ENCODE data around the gene ARID5B.

ARID5B gene

DNA sequence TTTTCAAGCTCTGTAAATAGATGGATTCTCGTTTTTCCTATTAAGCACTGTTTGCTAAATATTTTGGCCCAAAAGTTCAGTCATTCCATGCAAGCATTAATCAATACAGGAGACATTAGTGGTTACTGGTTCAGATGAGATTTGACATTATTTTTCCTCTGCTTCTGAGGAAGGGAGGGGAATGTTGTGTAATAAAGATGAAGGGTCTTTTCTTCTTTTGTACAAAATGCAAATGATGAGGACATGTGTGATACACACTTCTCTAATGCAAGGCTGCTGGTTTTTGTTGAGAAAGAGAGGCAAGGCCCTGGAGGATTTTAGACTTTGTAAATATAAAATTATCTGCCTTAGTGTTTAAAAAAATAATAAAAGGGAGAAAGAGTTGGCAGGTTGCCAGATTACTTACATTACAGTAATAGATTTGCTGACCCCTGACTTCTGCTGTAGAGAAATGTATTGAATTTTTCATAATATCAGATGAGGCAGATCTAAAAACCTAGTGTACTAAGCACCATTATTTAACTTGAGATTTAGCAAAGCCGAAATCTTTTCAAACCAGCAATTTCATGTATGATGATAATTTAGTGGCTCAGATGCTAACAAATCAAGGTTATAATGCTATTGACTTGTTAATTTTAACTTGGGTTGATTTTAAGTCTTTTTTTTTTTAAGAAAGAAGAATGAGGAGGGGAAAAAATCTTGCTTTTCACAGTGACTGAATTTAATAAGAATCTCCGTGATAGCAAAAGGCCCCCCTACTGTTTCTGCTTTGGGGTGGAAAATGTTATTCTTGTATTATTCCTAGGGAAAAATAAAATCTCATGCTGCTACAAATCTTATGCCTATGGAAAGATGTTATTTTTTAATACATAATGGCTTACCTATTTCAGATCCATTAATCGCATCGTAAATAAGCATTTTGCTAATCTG is 180.1 kb downstream of the ARID5B start:
- no peak for DNase-seq

DNA sequence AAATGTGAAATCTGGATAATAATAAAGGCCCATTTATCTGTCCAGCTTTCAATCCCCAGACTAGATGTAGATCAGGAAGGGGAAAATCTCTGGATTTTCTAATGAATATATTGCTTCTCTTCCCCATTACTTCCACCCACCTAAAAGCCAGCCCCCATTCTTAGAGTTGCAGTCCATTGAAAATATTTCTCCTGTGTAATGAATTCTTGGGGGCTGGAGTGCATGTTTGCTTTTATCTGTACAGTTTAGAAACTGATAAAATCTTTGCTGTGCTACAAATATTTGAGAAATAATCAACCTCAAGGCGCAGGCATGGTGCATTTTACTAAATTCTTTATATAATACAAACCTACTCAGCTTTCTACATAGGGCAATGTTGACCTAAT is 180.8 kb downstream of the ARID5B start:
- no peak for DNase-seq

DNA sequence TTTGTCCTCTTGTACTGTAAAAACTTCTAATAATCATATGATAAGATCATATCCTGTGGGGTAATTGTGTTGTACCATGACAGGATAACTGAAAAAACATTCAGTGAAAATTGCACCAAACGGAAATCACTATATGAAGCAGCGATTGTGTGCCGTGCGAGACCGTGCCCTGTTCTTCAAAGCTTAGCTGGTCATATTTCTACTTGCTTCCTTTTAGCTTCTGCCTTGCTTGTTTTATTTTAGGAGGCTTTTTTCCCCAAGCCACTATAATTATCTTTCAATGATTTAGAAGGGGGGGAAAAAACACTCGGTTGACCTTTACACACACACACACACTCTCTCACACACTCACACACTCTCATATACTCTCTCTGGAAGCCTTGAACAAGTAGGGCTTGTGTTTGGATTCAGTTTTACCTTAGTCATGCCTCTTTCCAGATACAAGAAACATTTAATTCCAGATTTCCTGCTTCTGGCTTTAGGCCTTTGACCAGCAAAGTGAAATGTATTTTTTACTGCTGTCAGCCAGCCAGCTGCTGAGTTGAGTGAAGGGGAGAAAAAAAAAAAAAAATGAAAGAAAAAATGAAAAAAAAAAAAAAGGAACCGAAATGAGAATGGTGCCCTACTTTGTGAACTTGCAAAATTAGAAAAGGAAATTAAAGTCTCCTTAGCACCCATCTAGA is 181.4 kb downstream of the ARID5B start:
- peak; percentile 39 to 43 for DNase-seq

DNA sequence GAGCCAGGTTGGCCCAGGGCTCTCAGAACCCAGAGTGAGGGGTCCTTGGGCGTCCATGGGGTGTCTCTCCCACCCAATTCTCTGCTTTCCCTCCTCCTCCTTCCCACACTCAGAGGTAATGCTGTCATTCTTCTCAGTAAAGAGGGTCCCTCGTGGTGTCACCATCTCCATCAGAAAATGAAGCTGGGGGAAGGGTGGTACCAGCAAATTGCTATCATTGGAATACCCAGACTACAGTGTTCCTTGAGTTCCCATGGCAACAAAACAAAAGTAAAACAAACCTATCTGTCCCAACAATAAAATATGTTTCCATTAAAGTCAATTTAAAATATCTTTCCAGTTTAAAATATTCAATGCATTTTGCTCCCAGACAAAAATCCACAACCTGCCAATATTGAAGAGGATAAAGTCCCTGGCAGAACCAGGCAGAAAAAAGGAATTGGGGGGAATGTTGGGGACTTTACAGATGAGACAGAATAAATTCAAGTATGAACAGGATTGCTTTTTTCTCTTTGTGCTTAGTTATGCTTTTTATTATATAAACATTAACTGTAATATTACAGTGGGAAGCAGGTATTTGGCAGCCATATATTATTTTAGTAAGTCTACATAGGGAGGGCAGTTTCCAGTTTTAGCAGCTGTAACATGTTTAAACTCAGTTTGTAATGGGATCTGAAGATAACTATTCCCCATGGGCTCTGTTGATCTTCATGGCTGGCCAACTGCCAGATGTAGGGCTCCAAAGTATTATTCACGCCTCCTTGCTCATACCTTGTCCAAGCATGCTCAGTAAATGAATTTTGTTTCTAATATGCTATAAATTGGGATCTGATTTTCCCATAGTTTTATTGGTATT is 182.1 kb downstream of the ARID5B start:
- DNase-seq: no peak

DNA sequence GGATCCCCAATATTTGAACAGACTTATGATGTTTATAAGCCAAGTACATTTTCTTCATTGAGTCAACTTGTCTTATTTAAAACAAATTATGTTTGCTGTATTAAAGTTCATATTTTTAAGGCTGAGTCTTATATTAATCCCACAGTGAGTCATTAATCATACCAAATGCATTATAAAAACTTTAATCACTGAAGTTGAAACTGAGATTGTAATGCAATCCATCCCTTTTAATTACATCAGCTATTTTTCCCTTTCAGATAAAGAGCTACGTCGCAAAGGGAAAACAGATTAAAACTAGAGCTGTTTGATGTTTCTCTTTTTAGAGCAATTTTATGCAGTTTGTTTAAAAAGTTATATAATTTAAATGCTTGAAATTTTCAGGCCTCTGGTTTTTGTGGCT is 183.0 kb downstream of the ARID5B start:
- DNase-seq: no peak

DNA sequence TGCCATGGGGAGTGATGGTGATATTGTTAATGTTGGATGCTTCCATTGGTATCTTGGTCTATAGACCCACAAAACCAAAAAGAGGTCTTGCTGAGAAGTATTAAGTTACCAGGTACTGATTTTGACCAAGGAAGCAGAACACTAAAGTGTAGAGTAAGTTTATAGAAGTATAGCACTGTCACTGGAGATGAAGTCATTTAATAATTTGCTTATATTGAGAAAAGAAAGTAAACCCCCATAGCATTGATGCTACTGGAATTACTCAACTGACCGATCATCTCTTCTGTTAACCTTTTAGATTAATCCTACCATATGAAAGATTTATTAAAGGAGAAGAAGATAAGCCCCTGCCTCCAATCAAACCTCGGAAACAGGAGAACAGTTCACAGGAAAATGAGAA is 183.9 kb downstream of the ARID5B start:
- DNase-seq: no peak

DNA sequence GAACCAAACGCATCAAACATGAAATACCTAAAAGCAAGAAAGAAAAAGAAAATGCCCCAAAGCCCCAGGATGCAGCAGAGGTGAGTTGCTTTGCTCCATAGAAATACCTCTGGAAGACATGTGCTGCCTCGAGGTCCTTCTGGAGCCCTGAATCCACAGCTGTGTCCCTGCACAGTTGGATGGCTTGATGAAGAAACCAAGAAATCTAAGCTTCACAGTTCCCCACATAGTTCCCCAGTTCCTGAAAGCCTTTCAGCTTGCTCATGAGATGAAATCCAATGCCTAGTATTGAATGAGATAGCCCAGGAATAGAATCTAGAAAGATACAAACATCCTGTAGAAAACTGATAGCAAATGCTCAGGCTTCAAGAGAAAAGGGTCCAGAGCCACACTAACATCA is 184.3 kb downstream of the ARID5B start:
- DNase-seq: no peak

DNA sequence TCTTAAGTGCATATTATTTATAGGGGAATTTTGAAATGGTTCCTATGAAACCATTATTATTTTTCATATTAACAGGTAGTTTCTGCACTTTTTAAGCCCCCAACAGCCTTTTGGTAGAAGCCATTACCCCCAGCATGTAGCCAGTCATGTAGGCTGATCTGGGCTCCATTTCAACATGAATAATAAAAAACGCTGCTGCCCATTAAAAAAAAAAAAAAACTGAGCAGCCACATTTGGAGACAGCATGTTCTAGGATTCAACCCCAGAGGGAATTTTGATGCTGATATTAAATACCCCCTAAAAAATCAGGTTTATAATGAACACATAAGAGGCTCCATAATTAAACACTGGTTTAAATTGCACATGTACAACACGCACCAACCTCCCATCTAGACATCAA is 185.8 kb downstream of the ARID5B start:
- DNase-seq: no peak

DNA sequence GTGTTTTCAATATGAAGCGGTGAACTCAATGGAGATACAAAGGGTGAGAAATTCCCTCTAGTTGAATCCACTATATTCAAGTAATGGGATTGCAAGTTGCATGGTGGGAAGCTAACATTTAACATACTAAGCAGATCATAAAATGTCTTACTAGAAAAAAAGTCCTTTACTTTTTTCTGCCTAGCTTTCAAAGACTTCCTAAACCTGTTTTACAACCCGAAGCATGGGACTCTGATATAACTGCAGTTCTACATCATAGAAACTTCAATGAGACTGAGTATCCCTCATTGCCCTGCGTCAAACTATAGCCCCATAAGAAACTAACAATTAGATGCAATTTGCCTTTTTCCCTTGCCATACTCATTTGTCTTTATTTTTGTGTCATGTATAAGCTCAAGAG is 187.3 kb downstream of the ARID5B start:
- no peak for DNase-seq

DNA sequence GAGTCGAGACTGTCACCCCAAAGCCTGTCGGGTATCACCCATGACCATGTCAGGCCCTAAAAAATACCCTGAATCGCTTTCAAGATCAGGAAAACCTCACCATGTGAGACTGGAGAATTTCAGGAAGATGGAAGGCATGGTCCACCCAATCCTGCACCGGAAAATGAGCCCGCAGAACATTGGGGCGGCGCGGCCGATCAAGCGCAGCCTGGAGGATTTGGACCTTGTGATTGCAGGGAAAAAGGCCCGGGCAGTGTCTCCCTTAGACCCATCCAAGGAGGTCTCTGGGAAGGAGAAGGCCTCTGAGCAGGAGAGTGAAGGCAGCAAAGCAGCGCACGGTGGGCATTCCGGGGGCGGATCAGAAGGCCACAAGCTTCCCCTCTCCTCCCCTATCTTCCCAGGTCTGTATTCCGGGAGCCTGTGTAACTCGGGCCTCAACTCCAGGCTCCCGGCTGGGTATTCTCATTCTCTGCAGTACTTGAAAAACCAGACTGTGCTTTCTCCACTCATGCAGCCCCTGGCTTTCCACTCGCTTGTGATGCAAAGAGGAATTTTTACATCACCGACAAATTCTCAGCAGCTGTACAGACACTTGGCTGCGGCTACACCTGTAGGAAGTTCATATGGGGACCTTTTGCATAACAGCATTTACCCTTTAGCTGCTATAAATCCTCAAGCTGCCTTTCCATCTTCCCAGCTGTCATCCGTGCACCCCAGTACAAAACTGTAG is 191.0 kb downstream of the ARID5B start:
- no peak for DNase-seq

DNA sequence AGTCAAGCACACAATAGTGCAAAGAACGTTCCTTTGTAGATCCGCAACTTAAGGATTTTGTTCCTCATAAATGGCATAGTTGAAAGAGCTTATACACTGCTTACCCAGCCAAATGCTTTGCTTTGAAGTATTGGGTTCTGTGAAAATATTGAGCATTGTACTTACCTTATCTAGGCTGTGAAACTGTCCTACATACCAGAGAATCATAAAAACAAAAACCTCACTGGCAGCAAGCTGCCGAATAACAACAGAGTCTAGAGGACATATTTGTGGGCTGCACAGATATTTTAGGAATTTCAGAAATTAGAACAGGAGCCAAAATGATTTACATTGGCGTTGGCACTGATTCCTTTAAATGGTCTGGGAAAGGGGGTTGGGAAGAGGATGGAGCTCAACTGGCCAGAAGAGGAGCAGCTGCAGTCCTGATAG is 192.4 kb downstream of the ARID5B start:
- DNase-seq: no peak

DNA sequence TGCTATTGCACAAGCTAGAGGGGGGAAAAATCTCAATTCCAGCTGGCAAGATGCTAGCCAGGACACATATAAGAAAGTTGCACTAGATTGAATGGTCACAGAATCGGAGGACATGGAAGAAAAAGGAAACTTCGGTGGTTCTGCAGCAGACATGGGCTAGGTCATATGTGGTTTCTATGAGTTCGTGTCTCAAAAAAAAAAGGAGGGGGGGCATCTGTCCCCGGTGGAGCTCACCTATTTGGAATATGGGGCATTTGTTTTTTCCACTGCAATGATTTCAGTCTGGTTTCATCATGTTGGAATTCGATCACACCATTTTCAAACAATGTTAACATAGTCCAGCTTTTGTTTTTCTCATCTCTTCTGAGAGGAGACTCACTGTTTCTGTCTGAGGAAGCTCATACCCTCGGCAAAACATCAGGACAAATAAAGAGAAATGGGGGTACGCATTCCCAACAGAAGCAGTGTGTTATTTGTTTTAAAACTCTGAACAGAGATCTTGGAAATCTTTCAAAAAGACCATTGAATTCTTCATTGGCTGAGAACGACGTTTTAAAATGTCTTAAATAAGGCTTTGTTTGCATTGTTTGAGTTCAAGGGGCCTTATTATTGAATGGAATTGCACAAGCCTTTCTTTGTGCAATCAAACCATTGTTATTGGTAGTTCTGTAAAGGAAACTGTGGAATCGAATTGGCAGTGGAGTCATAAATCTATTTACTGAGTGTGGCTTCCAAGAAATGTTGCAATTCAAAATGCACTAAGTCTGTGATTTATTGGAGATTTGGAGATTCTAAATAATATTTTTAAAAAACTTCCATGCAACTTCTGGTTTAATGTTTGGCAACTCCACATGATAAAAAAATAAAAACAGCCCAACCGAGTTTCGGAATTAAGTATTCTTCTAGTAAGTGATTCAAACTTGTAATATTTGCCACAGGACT is 194.0 kb downstream of the ARID5B start:
- DNase-seq: no peak

DNA sequence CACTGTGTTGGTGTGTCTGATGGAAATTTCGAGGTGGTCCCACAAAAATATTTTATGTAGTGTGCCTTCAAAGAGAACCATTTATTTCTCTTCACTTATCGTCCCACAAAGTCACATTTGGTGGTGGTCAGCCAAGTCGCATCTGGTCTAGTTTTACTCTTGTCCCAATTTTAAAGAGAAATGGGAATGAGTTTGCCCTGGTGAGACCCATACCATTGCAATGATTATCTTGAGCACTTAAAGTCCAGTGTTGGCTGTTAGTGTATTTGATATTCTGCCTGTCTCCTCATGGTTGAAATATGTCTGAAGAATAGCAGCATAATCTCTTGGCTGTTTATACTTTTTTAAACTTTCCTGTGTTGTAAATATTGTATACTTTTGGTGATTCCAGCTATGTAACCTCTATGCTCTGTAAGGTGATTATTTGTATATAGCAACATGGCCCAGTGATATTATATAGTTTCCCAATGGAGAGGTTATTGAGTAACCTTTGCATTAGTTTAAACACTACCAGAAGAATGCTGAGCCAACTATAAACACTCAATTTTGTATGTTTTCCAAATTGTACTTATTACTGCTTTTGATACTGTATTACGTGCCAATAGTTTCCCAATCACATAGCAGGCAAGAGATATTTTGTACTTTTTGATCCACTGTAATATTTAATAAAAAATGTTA is 194.9 kb downstream of the ARID5B start:
- no peak for DNase-seq

DNA sequence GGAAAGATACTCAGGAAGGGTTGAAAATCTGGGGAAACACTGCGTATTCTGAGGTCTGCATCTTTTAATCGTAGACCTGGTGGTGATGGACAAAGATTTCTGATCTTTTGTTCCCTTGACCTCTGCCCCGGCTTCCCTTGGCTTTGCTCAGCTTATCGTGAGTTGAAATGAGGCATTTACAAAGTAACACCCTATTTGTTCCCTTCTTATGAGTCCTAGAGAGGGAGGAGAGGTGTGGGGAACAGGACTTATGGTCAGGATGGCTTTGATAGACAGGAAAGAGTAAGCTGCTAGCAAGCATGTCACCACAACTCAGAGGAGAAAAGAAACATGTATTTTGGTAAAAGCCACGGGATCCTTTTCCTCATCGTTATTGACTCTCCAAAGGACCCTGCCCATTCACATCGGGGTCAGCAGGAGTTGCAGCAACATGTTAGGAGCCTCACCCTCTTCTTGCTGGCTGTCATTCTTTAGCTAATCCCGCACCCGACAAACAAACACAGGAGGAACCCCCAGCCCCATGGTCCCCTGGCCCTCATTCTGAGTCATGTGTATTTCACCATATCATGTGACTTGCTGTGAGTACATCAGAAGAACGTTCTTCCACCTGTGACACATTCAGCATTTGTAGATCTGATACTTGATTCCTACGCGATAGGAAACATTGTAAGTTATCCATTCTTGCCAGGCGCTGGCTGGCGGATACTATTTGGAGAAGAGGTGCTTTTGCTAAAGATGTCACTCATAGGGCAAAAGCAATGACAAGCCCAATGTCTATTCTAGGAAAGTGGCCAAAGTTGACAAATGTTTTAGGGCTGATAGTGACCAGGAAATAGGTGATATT is 197.0 kb downstream of the ARID5B start:
- DNase-seq: no peak

DNA sequence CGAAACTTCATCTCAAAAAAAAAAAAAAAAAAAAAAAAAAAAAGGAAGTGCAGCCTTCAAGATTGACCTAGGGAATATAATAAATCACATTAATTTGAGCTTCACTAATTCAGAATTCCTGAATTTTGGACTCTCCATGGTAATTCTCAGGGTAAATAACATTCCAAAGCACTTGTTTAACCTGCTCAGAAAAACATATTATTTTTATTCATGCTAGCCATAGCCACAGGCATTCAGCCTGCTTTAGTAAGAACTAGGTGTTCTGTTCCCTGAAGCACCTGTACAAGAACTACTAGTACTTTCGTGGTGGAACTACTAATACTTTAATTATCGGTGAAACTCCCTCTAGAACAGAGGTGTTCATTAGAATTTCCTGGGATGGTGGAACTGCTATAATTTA is 197.8 kb downstream of the ARID5B start:
- no peak for DNase-seq

DNA sequence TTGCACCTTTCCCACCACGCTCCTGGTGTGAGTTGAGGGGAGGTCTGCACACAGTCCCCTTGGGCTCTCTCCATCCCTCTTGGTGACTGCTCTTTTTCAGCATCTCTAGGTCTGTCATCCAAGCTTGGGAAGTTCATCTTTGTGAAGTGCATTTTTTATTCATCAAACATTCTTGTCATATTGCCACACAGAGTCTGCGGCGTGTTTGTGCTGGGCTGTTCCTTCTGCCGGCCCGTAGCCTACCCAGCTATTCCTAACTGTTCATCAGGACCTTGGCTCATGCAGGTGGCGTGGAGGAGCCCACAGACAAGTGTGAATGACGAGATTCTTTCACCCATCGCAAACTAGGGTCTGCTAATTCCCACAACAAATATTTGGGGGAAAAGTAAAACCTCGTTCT is 202.4 kb downstream of the ARID5B start:
- DNase-seq: no peak

DNA sequence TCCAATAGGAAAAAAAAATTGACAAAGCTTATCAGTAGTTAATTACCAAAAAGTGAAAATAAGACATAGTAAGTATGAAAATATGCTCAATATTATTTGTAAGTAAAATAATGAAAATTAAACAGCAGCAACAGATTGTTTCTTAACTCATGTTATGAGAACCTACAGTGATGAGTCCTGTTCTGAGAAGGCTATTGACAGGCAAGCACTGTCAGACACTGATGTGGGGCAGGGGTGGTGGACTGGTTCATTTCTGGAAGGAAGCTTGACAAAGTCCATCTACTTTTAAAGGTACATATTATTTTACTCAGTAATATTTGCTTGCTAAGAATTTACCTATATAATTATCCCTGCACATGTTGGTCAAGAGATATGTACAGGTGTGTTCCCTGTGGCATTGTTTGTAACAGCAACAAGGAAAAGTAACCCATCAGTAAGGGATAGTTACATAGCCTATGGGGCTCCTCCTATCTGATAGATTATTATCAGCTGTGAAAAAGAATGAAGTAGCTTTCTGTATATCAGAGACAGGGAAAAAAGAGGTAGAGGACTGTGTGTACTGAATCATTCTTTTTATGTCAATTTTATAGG is 205.5 kb downstream of the ARID5B start:
- DNase-seq: no peak

DNA sequence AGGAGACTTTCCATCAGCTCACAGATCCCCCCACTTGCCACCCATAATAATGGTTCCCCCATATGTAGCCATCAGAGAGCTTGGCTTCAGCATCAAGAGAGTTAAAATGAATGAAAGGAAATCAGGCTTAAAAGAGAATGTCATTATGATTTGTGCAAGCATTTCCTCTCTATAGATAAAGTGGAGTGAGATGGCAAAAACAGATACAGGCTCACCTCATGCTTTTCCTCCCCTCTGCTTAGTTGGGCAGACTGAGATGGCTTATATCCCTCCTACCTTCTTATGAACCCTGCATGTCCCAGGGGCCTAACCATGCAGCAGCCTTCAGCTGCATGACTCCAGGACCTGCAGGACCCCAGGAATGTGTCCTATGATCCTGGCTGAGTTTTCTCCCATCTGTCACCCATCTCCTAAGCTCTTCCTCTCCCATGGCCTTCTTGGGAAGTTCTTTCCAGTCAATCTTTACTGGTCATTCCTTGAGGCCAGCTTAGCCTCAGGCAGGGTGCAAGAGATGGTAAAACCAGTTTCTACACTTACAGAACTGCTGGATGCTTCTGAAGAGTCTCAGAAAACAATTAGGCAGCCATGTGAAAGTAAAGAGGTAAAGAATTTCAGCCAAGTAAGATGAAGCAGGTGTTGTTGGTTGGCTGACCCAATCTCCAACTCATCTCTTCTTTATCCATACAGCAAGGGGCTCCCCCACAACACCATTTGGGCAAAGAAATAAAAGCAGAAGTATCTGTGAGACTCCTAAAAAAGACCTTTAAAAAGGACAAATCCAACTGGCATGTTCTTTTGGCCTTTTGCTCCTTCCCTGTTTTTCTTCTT is 207.5 kb downstream of the ARID5B start:
- DNase-seq: no peak
